ENCODE data around the gene IL23R. TPM values are rescaled to one million over a fixed set of nuclear protein-coding genes. Genes with fewer than 3 reads are reported as not detected.

IL23R gene
- polyA plus RNA-seq, 1 of the 3 experiments (the other 2 are of a cell fraction), result not detected

DNA sequence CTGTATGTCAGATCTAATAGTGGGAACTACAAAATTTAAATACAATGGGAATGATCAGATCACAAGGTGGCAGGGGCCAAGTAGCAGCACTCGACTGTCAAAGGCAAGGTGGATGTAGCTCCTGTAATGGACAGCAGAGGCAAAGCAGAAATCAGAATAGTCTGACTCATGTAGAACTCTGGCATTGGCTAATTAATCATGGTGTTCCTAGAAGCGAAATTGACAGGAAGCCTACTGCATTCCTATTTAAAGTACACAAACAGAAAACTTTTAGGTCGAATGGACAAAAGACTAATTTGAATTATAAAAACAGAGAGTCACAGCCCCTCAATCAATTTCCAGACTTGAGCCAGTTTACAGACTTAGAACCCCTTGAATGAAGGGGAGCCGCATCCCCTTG, 124.0 kb downstream of the IL23R start (continued):
- no peak for TF ChIP-seq MEF2A (IDR thresholded peaks at IDR 0.05; ENCODE audit: borderline replicate concordance, low read depth)
- TF ChIP-seq RFX5 (IDR thresholded peaks at IDR 0.05; ENCODE audit: low read length), result no peak
- TF ChIP-seq RXRA (IDR thresholded peaks at IDR 0.05; ENCODE audit: borderline replicate concordance, low read depth), result no peak
- no peak for TF ChIP-seq TEAD4 (IDR thresholded peaks at IDR 0.05; ENCODE audit: borderline replicate concordance, insufficient read depth)

DNA sequence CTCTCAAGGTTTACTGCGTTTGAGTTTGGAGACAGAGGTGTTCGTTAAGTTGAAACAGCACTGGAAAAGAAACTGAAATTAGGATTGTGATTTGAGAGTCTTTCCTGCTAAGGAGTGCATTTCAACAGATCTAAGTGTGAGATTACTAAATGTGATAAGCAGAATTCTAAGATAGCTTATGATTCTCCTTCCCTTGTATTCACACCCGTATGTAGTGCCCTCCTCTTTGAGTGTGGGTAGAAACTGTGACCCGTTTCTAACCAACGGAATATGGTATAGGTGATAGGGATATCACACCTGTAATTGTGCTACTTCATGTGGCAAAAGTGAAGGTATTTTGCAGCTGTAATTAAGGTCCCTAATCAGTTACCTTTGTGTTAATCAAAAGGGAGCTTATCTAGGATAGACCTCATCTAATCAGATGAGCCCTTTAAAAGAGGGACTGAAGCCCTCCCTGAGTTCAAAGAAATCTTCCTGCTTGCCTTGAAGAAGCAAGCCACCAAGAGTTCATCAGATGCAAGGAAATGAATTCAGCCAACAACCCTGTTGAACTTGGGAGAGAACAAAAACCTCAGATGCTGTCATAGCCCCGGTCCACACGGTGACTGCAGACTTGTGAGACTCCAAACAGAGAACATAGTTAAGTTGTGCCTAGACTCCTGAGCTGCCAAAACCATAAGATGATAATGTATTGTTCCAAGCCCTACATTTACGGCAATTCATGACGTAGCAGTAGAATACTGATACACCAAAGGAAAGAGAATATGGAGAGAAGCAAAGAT, 128.8 kb downstream of the IL23R start:
- no peaks in the 10 kb centered on the region for H3K79me2 ChIP-seq (ENCODE audit: insufficient read depth)
- H3K9ac ChIP-seq, result no peak overlapping the region
- DNase-seq, result no peak
- TF ChIP-seq, protein P1, sequence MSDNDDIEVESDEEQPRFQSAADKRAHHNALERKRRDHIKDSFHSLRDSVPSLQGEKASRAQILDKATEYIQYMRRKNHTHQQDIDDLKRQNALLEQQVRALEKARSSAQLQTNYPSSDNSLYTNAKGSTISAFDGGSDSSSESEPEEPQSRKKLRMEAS (IDR thresholded peaks at IDR 0.05; ENCODE audit: low read depth), result no peak
- TF ChIP-seq POLR2AphosphoS5 (IDR thresholded peaks at IDR 0.05; ENCODE audit: low read depth, low read length) (no peak), NFIC (IDR thresholded peaks at IDR 0.05; ENCODE audit: borderline replicate concordance) (no peak), YY1 (IDR thresholded peaks at IDR 0.05; ENCODE audit: low read depth) (no peak), TEAD4 (IDR thresholded peaks at IDR 0.05; ENCODE audit: borderline replicate concordance, insufficient read depth) (no peak), FOXJ3 (CRISPR knock-in tag; IDR thresholded peaks at IDR 0.05) (no peak), RXRA (IDR thresholded peaks at IDR 0.05; ENCODE audit: borderline replicate concordance, low read depth) (no peak), NRF1 (IDR thresholded peaks at IDR 0.05; ENCODE audit: low read depth, low read length) (no peak), PBX3 (IDR thresholded peaks at IDR 0.05) (no peak), FOSL2 (IDR thresholded peaks at IDR 0.05; ENCODE audit: borderline replicate concordance, low read depth) (no peak)
- TF ChIP-seq, protein P2, sequence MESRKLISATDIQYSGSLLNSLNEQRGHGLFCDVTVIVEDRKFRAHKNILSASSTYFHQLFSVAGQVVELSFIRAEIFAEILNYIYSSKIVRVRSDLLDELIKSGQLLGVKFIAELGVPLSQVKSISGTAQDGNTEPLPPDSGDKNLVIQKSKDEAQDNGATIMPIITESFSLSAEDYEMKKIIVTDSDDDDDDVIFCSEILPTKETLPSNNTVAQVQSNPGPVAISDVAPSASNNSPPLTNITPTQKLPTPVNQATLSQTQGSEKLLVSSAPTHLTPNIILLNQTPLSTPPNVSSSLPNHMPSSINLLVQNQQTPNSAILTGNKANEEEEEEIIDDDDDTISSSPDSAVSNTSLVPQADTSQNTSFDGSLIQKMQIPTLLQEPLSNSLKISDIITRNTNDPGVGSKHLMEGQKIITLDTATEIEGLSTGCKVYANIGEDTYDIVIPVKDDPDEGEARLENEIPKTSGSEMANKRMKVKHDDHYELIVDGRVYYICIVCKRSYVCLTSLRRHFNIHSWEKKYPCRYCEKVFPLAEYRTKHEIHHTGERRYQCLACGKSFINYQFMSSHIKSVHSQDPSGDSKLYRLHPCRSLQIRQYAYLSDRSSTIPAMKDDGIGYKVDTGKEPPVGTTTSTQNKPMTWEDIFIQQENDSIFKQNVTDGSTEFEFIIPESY (IDR thresholded peaks at IDR 0.05; ENCODE audit: borderline replicate concordance, low read depth), result no peak
- no peaks in the 10 kb centered on the region for H3K9me2 ChIP-seq
- H3K4me2 ChIP-seq, result no peak overlapping the region
- H4K20me1 ChIP-seq (ENCODE audit: insufficient read depth), result no peaks in the 10 kb centered on the region
- no peaks in the 10 kb centered on the region for H3K9me3 ChIP-seq
- no peak overlapping the region for H3K4me3 ChIP-seq (ENCODE audit: low read depth in 2 of 2, low read length in 1 of 2)
- H3K27ac ChIP-seq (ENCODE audit: low read depth in 2 of 2, low read length in 1 of 2), result no peak overlapping the region
- POLR2A ChIA-PET, result no interaction called here
- CTCF ChIA-PET, result no interaction called here
- whole genome bisulfite sequencing (ENCODE audit: low lambda C conversion rate), result 49% methylated on average over 9 of the region's 9 CpGs
- no peaks in the 10 kb centered on the region for H3K4me1 ChIP-seq (ENCODE audit: control insufficient read depth in 1 of 2, insufficient read depth in 2 of 2, low read depth in 1 of 2, low read length in 1 of 2)
- H3F3A ChIP-seq (replicated peaks; ENCODE audit: insufficient read depth), result no peaks in the 10 kb centered on the region
- H3K36me3 ChIP-seq (replicated peaks in 1 of 2; ENCODE audit: control insufficient read depth in 1 of 2, insufficient read depth in 2 of 2, low read length in 1 of 2), result no peaks in the 10 kb centered on the region
- no peaks in the 10 kb centered on the region; the same call in 1 of the 2 replicates for H3K27me3 ChIP-seq (ENCODE audit: insufficient read depth)
- H2AFZ ChIP-seq (ENCODE audit: low read depth), result no peak overlapping the region

Measured in SK-N-SH (cell line).